GDM1 (cell line): Measurements from ENCODE around the gene NOXA1.

ENCODE experiments used
- DNase-seq: peaks from one replicate; lab custom pipeline; 2025; lab: John Stamatoyannopoulos, UW

The NOXA1 gene

DNA sequence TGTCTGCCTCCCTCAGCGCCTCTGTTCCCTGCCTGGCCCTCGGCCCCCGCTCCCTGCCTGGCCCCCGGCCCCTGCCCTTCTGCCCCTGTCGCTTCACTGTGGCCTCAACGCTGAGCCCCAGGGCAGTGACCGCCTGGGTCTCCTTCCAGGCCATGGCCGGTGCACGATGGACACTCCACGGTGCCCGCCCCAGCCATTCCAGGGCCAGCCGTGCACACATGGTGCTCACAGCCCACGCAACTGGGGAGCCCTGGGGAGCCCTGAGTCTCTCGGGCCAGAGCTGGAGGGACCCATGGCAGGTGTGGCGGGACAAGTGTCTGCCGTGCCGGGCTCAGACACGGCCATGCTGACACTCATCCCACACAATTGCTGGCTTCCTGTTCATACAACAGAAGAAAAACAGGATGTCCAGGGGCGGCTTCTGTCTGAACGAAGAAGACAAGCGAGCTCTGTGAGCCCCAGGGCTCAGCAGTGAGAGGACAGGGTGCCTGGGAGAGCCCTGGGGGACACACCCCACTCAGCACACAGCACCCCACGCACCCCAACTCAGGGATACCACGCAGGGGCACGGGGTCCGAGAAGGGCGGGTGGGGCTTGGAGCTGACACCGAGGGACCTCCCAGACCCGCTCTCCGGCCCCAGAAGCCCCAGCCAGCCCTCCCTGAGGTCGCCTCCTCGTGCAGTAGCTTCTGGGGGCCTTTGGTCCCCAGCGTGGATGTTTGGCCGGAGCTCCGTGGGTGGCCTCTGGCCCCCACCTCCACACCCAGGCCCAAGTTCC lies 35.9 kb upstream of the NOXA1 start:
- DNase-seq = peak; percentile 13

DNA sequence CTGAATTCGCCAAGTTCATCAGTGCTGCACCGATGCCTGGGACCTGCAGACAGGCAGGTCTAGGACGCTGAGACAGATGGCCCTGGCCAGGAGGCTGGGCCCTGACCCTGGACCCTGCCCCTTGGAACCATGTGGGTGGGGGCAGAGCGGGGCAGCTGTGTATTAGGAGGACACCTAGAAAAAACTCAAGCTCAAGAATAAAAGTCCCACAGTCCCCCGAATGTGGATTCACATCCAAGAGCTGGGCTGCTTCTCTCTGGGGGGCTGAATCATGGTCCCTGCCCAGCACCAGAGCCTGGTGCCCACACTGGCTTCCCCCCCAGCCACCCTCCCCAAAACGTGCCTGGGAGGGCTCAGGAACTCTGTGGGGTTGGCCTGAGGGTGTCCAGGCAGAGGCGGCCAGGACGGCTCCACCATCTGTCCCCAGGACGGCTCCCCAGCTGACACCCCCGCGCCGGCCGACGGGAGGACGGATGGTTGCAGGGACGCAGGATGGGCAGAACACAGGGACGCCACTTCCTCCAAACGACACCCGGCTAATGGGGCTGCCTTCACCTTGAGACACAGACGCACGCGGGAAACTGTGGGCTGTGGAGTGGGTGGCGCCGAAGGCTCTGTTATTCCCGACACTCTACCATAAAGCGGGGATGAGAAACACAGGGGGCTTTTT lies 35.2 kb upstream of the NOXA1 start:
- DNase-seq = no peak

GRCh38 chr9:137388589-137389427 lies 34.4 kb upstream of the NOXA1 start:
- DNase-seq = no peak

DNA sequence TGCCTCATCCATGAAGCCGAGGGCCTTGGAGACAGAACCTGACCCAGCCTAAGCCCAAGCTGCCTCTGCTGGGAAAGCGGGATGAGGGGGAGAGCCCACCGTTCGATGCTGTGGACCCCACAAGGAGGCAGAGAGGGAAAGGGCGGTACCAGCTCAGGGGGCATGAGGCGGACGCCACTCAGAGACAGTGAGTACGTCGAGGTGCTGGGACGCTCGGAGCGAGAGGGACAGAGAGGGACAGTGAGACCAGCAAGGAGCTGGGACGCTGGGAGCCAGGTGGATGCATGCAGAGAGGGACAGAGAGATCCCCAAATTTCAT lies 33.8 kb upstream of the NOXA1 start:
- DNase-seq = no peak

- no peak for DNase-seq
Measured at GRCh38 chr9:137390553-137391410, 32.4 kb upstream of the NOXA1 start.

GRCh38 chr9:137391411-137391754 lies 31.8 kb upstream of the NOXA1 start:
- no peak for DNase-seq

- DNase-seq = no peak
Measured at GRCh38 chr9:137392232-137393007, 30.8 kb upstream of the NOXA1 start.

GRCh38 chr9:137393176-137394150 lies 29.7 kb upstream of the NOXA1 start:
- DNase-seq = no peak

DNA sequence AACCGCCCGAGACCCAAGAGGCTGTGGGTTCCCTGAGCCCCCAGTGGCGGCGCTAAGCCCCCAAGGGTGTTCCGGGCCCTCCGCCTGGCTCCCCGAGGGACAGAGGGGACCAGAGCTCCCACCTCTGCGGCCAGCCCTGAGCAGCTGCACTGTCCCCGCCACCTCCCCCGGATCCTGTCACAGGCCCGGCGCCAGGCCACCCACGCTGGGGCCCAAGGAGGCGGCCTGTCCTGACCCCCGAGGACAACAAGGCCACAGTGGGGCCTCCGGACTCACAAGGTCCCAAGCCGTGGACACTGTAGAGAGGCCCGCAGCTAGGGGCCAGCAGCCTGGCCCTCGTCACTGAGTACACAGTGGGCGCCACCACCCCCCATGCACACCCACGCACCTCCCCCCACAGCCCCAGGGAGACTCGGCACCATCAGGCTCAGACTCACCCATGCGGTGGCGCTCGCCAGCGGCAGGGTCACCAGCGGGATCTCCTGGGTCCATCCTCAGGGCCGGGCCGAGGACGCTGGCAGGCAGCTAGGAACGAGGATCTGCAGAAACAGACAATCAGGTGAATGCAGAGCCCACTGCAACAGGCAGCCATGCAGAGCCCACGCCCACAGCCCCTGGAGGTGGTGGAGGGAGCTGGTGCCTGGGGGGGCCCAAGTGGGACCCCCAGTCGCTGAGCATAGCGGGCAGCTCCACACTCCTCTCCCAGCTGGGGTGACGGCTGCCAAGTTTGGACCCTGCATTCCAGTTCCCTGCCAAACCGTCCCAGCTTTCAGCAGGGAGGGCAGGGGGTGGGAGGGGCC lies 28.1 kb upstream of the NOXA1 start:
- DNase-seq = no peak

- no peak for DNase-seq
Measured at GRCh38 chr9:137395666-137396010, 27.6 kb upstream of the NOXA1 start.

DNA sequence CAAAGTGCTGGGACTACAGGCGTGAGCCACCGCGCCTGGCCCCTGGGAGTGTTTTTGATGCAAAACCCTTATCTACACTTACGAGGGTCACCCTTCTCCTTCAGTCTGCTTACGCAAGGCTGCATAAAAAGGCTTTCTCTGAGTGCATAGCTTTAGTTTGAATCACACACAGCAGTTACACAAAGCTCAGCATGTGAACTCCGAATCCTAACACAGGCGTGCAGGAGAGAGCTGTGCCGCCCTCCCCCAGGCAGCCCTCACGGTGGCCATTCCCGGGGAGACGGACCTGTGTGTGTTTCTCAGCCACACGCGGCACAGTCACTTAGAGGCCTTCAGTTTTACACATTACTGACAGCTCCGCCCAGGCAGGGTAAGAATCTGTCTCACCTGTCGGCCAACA lies 27.0 kb upstream of the NOXA1 start:
- no peak for DNase-seq

DNA sequence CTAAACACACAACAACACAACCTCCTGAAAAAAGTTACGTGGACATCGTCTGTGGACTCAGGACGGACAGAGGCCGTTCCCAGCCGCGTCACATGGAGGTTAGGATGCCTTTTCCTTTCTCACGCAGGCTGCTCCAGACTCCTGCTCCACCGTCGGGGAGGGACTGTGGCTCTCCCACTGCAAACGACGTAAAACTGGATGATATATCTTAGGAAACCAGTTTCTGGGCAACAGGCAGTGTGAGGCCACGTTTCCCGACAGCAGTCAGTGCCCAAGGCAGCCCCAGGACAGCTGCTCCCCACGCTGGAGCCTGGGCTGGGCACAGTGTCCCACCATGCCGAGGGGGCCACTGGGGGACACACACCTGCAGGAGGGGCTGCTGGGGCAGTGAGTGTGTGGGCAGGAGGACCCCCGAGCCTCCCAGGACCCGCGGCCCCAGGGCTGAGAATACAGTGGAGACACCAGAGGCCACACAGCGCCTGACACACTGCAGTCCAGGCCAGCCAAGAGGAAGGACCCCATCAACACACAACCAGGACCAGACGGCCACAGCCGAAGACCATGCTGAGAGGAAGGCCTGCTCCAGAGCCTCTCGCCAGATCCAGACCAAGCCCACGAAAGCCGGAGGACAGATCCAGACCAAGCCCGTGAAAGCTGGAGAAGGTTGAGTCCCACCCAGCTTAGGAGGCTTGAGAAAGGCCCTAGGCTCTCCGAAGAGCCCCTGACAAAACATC lies 26.4 kb upstream of the NOXA1 start:
- no peak for DNase-seq

- DNase-seq = no peak
Measured at GRCh38 chr9:137397675-137398423, 25.3 kb upstream of the NOXA1 start.

DNA sequence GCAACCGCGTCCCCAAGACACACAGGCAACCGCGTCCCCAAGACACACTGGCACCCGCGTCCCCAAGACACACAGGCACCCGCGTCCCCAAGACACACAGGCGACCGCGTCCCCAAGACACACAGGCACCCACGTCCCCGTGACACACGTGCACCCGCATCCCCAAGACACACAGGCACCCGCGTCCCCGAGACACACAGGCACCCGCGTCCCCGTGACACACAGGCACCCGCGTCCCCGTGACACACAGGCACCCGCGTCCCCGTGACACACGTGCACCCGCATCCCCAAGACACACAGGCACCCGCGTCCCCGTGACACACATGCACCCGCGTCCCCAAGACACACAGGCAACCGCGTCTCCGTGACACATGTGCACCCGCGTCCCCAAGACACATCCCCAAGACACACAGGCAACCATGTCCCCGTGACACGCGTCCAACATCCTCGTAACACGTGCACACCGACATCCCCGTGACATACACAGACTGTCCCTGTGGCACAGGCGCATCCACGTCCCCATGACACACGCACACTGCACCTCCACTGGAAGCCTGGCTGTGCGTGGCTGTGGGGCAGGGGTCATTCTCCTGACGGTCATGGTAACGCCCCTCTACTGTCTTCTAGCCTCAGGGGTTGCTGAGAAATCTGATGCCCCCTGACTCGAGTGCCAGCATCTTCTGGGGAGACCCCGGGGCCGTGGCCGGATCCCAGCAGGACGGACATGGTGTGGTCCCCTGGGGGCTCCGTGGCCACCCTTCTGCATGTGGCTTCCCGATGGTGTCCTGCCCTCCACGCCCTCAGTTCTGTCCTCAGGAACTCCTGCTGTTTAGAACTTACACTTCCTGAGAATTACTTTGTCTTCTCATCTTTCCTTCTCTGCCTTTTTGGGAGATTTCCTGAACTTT lies 24.4 kb upstream of the NOXA1 start:
- DNase-seq = no peak

DNA sequence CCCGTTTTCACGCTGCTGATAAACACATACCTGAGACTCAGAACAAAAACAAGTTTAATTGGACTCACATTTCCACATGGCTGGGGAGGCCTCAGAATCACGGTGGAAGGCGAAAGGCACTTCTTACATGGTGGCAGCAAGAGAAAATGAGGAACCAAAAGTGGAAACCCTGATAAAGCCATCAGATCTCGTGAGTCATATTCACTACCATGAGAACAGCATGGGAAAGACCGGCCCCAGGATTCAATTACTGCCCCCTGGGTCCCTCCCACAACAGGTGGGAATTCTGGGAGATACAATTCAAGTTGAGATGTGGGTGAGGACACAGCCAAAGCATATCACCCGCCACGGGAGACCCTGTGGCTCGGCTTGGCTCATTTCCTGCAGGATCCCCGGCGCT lies 20.4 kb upstream of the NOXA1 start:
- DNase-seq = no peak

- no peak for DNase-seq
Measured at GRCh38 chr9:137403269-137403668, 19.9 kb upstream of the NOXA1 start.
